ENCODE measurements around the gene DOCK2. TPM values are rescaled to one million over a fixed set of nuclear protein-coding genes. Genes with fewer than 3 reads are reported as not detected.

DOCK2 gene
- total and polyA plus RNA-seq, 2 donors (not counting 3 experiments of a cell fraction or from before 2014, with no cell fraction given), result 0.62 to 4.8 TPM

DNA sequence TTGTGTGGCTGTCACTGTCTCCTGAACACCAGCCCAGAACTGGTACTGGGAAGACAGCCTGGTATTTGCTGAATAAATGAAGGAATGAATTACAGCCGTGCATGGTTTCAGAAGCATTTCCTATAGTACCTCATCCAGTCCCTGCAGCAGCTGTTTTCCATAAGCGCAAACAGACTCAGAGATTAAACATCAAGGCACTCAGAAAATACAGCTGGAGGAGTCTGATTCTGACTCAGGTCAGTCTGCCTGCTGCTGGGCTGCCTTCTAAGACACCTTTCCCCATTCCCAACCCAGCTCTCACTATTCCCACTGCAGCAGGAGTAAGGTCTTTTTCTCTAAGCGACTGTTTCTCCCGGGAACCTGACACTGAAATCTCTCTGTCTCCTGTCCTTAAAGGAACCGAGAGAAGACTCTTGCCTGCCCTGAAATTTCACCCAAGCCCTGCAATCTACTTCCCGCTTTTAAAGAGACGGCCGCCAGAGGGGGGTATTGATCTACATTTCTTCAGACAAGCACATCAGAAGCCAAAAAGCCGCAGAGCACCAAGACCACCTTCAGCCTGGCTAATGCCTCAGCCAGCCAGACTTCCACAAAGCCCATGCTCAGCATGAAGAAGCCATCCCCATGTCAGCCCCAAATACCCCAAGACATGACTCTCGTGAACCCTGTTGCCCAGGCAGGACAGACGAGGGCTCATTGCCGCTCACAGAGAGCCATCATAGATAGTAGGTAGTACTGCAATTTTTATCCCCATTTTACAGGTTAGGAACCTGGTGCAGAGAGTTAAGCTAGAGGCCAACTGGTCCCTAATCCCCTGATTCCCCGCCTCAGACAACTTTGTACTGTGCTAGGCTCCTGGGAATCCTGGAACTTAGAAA lies 463.2 kb downstream of the DOCK2 start:
- FAIRE-seq, result peak; percentile 91
- Histone ChIP-seq H3K9ac (replicated peaks; ENCODE audit: extremely low read depth, insufficient read depth, low read length) (no peak overlapping the region), H3K36me3 (ENCODE audit: control insufficient read depth in 2 of 2, extremely low read depth in 1 of 2, insufficient read depth in 2 of 2, low read length in 2 of 2) (no peaks in the 10 kb centered on the region), H2AFZ (ENCODE audit: low read depth, low read length) (peak overlapping the region; percentile 8), H3K4me2 (ENCODE audit: insufficient read depth, low read length) (no peak overlapping the region), H4K20me1 (replicated peaks; ENCODE audit: control insufficient read depth, extremely low read depth, insufficient read depth, low read length) (no peaks in the 10 kb centered on the region), H3K27me3 (ENCODE audit: control insufficient read depth in 2 of 2, insufficient read depth in 2 of 2, low read length in 2 of 2) (no peaks in the 10 kb centered on the region), H3K27ac (ENCODE audit: insufficient read depth, low read depth, low read length) (no peak overlapping the region), H3K9me3 (replicated peaks; ENCODE audit: control insufficient read depth, insufficient read depth, low read length) (no peaks in the 10 kb centered on the region), H3K4me3 (replicated peaks in 1 of 3; ENCODE audit: insufficient read depth in 1 of 3, low read depth in 1 of 3, low read length in 3 of 3) (no peak overlapping the region), H3K4me1 (ENCODE audit: control insufficient read depth, extremely low read depth, insufficient read depth, low read length) (peaks cover 19% of the 10 kb centered on the region), H3K79me2 (ENCODE audit: control insufficient read depth, insufficient read depth, low read length) (no peaks in the 10 kb centered on the region), H3K9me1 (replicated peaks; ENCODE audit: control insufficient read depth, extremely low read depth, insufficient read depth, low read length) (no peaks in the 10 kb centered on the region)
- ChIA-PET CTCF (interaction anchor here (0.7 to 7.4 kb wide), 19 partner anchors 11 to 399 kb away, joined by 3 to 252 read pairs (median 4); partner anchors contain the start of gene INSYN2B), POLR2A (no interaction called here)
- intact Hi-C loops (cut with micrococcal nuclease), result loop anchor here (1.0 to 5.0 kb wide), 7 partner anchors 36 to 398 kb away; no protein-coding TSS in a partner anchor
- no peak for TF ChIP-seq POLR2A (IDR thresholded peaks at IDR 0.05; ENCODE audit: low read depth, low read length)
- TF ChIP-seq JUN (IDR thresholded peaks at IDR 0.05; ENCODE audit: borderline replicate concordance, insufficient read depth, insufficient read length, low read depth), result no peak
- TF ChIP-seq, protein P1, sequence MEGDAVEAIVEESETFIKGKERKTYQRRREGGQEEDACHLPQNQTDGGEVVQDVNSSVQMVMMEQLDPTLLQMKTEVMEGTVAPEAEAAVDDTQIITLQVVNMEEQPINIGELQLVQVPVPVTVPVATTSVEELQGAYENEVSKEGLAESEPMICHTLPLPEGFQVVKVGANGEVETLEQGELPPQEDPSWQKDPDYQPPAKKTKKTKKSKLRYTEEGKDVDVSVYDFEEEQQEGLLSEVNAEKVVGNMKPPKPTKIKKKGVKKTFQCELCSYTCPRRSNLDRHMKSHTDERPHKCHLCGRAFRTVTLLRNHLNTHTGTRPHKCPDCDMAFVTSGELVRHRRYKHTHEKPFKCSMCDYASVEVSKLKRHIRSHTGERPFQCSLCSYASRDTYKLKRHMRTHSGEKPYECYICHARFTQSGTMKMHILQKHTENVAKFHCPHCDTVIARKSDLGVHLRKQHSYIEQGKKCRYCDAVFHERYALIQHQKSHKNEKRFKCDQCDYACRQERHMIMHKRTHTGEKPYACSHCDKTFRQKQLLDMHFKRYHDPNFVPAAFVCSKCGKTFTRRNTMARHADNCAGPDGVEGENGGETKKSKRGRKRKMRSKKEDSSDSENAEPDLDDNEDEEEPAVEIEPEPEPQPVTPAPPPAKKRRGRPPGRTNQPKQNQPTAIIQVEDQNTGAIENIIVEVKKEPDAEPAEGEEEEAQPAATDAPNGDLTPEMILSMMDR (IDR thresholded peaks at IDR 0.05; ENCODE audit: extremely low read depth in 1 of 2, insufficient read depth in 1 of 2, low read depth in 1 of 2, low read length in 2 of 2), result peak; percentile 63 to 71
- dilution Hi-C loops (cut with MboI; ENCODE audit: extremely low pct_ligation_motif_present, low sequenced_read_pairs), result no loop called here
- DNase-seq (ENCODE audit: low read depth, low spot score), result peak; percentile 80
- BruUV-seq (replicated peaks), result no TSS peak

GRCh38 chr5:170103447-170103846 lies 466.4 kb downstream of the DOCK2 start:
- Histone ChIP-seq H3K4me2 (ENCODE audit: insufficient read depth, low read length) (no peak overlapping the region), H3K27me3 (ENCODE audit: control insufficient read depth in 2 of 2, insufficient read depth in 2 of 2, low read length in 2 of 2) (no peaks in the 10 kb centered on the region), H3K4me3 (replicated peaks in 1 of 3; ENCODE audit: insufficient read depth in 1 of 3, low read depth in 1 of 3, low read length in 3 of 3) (no peak overlapping the region), H2AFZ (ENCODE audit: low read depth, low read length) (no peak overlapping the region), H4K20me1 (replicated peaks; ENCODE audit: control insufficient read depth, extremely low read depth, insufficient read depth, low read length) (no peaks in the 10 kb centered on the region), H3K9me3 (replicated peaks; ENCODE audit: control insufficient read depth, insufficient read depth, low read length) (no peaks in the 10 kb centered on the region), H3K36me3 (ENCODE audit: control insufficient read depth in 2 of 2, extremely low read depth in 1 of 2, insufficient read depth in 2 of 2, low read length in 2 of 2) (no peaks in the 10 kb centered on the region), H3K4me1 (ENCODE audit: control insufficient read depth, extremely low read depth, insufficient read depth, low read length) (no peaks in the 10 kb centered on the region), H3K79me2 (ENCODE audit: control insufficient read depth, insufficient read depth, low read length) (no peaks in the 10 kb centered on the region), H3K27ac (ENCODE audit: insufficient read depth, low read depth, low read length) (no peak overlapping the region), H3K9ac (replicated peaks; ENCODE audit: extremely low read depth, insufficient read depth, low read length) (no peak overlapping the region), H3K9me1 (replicated peaks; ENCODE audit: control insufficient read depth, extremely low read depth, insufficient read depth, low read length) (no peaks in the 10 kb centered on the region)
- ChIA-PET POLR2A (no interaction called here), CTCF (interaction anchor here (5.6 to 7.4 kb wide), 2 partner anchors 78 to 115 kb away, joined by 173 to 252 read pairs; no protein-coding TSS in a partner anchor)
- dilution Hi-C loops (cut with MboI; ENCODE audit: extremely low pct_ligation_motif_present, low sequenced_read_pairs) (no loop called here), intact Hi-C loops (cut with micrococcal nuclease) (loop anchor here (5.0 kb wide), 1 partner anchor 164 kb away; no protein-coding TSS in a partner anchor)
- TF ChIP-seq, protein P1 (IDR thresholded peaks at IDR 0.05; ENCODE audit: extremely low read depth in 1 of 2, insufficient read depth in 1 of 2, low read depth in 1 of 2, low read length in 2 of 2), result no peak
- no peak for TF ChIP-seq GATA2 (IDR thresholded peaks at IDR 0.05; ENCODE audit: insufficient read depth, insufficient read length, low read depth, low read length)
- no peak for TF ChIP-seq POLR2AphosphoS5 (IDR thresholded peaks at IDR 0.05; ENCODE audit: insufficient read depth, low read depth, low read length)
- FAIRE-seq, result no peak
- DNase-seq (ENCODE audit: low read depth, low spot score), result no peak
- no TSS peak for BruUV-seq (replicated peaks)
